ENCODE measurements around the gene ASZ1. TPM values are rescaled to one million over a fixed set of nuclear protein-coding genes. Genes with fewer than 3 reads are reported as not detected.
"Not testable (repeated sequence)": the region's sequence is repeated elsewhere in the genome, so short reads cannot be mapped to it uniquely, and the experiment has no call there.

ASZ1 gene
- not detected in 2 replicates for total RNA-seq

- no peak for DNase-seq (ENCODE audit: low read depth in 2 of 2)
Observed at GRCh38 chr7:117427258-117427701, at the start of gene ASZ1. TSS of gene ASZ1 (minus strand) at chr7:117427493. CDS start at chr7:117427460, 33 bp downstream.

GRCh38 chr7:117476557-117477215 lies 49.4 kb upstream of the ASZ1 start:
- no peak for DNase-seq (ENCODE audit: low read depth in 2 of 2)

- no peak for DNase-seq (ENCODE audit: low read depth in 2 of 2)
Observed at GRCh38 chr7:117472335-117472734, 45.0 kb upstream of the ASZ1 start.

GRCh38 chr7:117470777-117471176 lies 43.5 kb upstream of the ASZ1 start:
- DNase-seq (ENCODE audit: low read depth in 2 of 2), result no peak

GRCh38 chr7:117468174-117468573 lies 40.9 kb upstream of the ASZ1 start:
- DNase-seq (ENCODE audit: low read depth in 2 of 2), result no peak

- not testable (repeated sequence) for DNase-seq (ENCODE audit: low read depth in 2 of 2)
Observed at GRCh38 chr7:117460815-117461214, 33.5 kb upstream of the ASZ1 start.

GRCh38 chr7:117459735-117460134 lies 32.4 kb upstream of the ASZ1 start:
- DNase-seq (ENCODE audit: low read depth in 2 of 2), result no peak

GRCh38 chr7:117458977-117459583 lies 31.8 kb upstream of the ASZ1 start:
- DNase-seq (ENCODE audit: low read depth in 2 of 2), result peak; percentile 15 to 25

- DNase-seq (ENCODE audit: low read depth in 2 of 2), result no peak
Observed at GRCh38 chr7:117448655-117449054, 21.4 kb upstream of the ASZ1 start.

GRCh38 chr7:117446220-117446815 lies 19.0 kb upstream of the ASZ1 start:
- no peak for DNase-seq (ENCODE audit: low read depth in 2 of 2)

- no peak for DNase-seq (ENCODE audit: low read depth in 2 of 2)
Observed at GRCh38 chr7:117445206-117445605, 17.9 kb upstream of the ASZ1 start.

- DNase-seq (ENCODE audit: low read depth in 2 of 2), result no peak
Observed at GRCh38 chr7:117444646-117445045, 17.4 kb upstream of the ASZ1 start.

GRCh38 chr7:117435475-117436043 lies 8.3 kb upstream of the ASZ1 start:
- peak; percentile 1 to 3 for DNase-seq (ENCODE audit: low read depth in 2 of 2)

GRCh38 chr7:117424090-117424829 lies 3.0 kb downstream of the ASZ1 start:
- no peak for DNase-seq (ENCODE audit: low read depth in 2 of 2)

- DNase-seq (ENCODE audit: low read depth in 2 of 2), result not testable (repeated sequence)
Observed at GRCh38 chr7:117414591-117414990, 12.7 kb downstream of the ASZ1 start.

- DNase-seq (ENCODE audit: low read depth in 2 of 2), result no peak
Observed at GRCh38 chr7:117412946-117413559, 14.2 kb downstream of the ASZ1 start.

GRCh38 chr7:117412390-117412789 lies 14.9 kb downstream of the ASZ1 start:
- DNase-seq (ENCODE audit: low read depth in 2 of 2), result no peak

GRCh38 chr7:117411539-117411938 lies 15.8 kb downstream of the ASZ1 start:
- no peak for DNase-seq (ENCODE audit: low read depth in 2 of 2)

GRCh38 chr7:117408831-117409230 lies 18.5 kb downstream of the ASZ1 start:
- no peak for DNase-seq (ENCODE audit: low read depth in 2 of 2)

- no peak for DNase-seq (ENCODE audit: low read depth in 2 of 2)
Observed at GRCh38 chr7:117405519-117405918, 21.8 kb downstream of the ASZ1 start.

GRCh38 chr7:117403737-117404136 lies 23.6 kb downstream of the ASZ1 start:
- no peak for DNase-seq (ENCODE audit: low read depth in 2 of 2)
